Dedifferentiated amniotic fluid mesenchymal stem cell (primary cell): ENCODE results near the gene POC1A.

Experiments used
- DNase-seq: peaks from one replicate; pipeline ENCODE4 v3.0.0-alpha.2; 2016; ENCODE audit errors: extremely low spot score

The POC1A gene

GRCh38 chr3:52026041-52026440 lies 128.2 kb downstream of the POC1A start:
- no peak for DNase-seq

- DNase-seq, result no peak
Measured at GRCh38 chr3:52025453-52025852, 128.8 kb downstream of the POC1A start.
